A549 (cell line): ENCODE results near the gene AEBP1. TPM values are rescaled to one million over a fixed set of nuclear protein-coding genes. Genes with fewer than 3 reads are reported as not detected.

Experiments used
- ATAC-seq, 2 experiments: fragments of 200-7000 bp in 1 of 2; fragments of >200 bp in 1 of 2; cut with Nextera tagmentation in 1 of 2; cut with Tn5 transposase in 1 of 2; 3 replicates each; pipeline versions ENCODE4 v1.8.0 to v1.9.1; 2018 to 2020; ENCODE audit warnings: mild to moderate bottlenecking in 1 of 2, moderate library complexity in 1 of 2
- CTCF ChIA-PET: fragments of 300-600 bp; sonication (Branson Sonifier 250); formaldehyde crosslinking; extraction: SDS; loops from one replicate; lab custom pipeline; 2021; ENCODE audit warnings: antibody characterized with exemption, inconsistent platforms; lab: Yijun Ruan, JAX
- POLR2A ChIA-PET: fragments of 350-600 bp; formaldehyde crosslinking; extraction: SDS; loops from one replicate; lab custom pipeline; 2021; ENCODE audit warnings: antibody characterized with exemption, inconsistent platforms; lab: Yijun Ruan, JAX
- DNase-seq, 2 experiments: peaks; one replicate each; pipeline versions ENCODE4 v3.0.0 to v3.0.0-alpha.2; 2011 to 2016; ENCODE audit warnings: low read depth in 1 of 2, low spot score in 1 of 2
- FAIRE-seq: peaks from 2 replicates; lab custom pipeline; 2011; peaks lifted over from hg19 to GRCh38; lab: Jason Lieb, UNC
- H3K27ac ChIP-seq, 2 experiments: fragments of >200 bp; sonication (Bioruptor Twin); formaldehyde crosslinking; 3 replicates each; pipeline ENCODE4 v1.5.1; 2016 to 2017
- H3K4me1 ChIP-seq: fragments of >200 bp; sonication (Bioruptor Twin); formaldehyde crosslinking; 3 replicates; pipeline ENCODE4 v1.6.1; 2016
- H3K4me2 ChIP-seq: fragments of >200 bp; sonication (Bioruptor Twin); formaldehyde crosslinking; 3 replicates; pipeline ENCODE4 v1.6.1; 2016
- H3K4me3 ChIP-seq: fragments of >200 bp; sonication (Bioruptor Twin); formaldehyde crosslinking; 3 replicates; pipeline ENCODE4 v1.5.1; 2016
- H3K9me3 ChIP-seq: fragments of >200 bp; sonication (Bioruptor Twin); formaldehyde crosslinking; 3 replicates; pipeline ENCODE4 v1.6.1; 2016
- BCL3 ChIP-seq: fragments of >200 bp; sonication (Bioruptor Twin); formaldehyde crosslinking; IDR thresholded peaks from 3 replicates; pipeline ENCODE4 v1.6.1; 2016
- CBX2 ChIP-seq: fragments of 200-600 bp; sonication (generic); IDR thresholded peaks from 2 replicates; pipeline ENCODE4 v1.6.1; 2016; ENCODE audit warnings: low read depth, mild to moderate bottlenecking, borderline replicate concordance
- CEBPB ChIP-seq, 2 experiments: fragments of >200 bp in 1 of 2; sonication (Bioruptor Twin) in 1 of 2; formaldehyde crosslinking in 1 of 2; IDR thresholded peaks; 2 replicates each; pipeline ENCODE4 v1.6.1; 2012 to 2016
- GATA3 ChIP-seq: IDR thresholded peaks from 2 replicates; pipeline ENCODE4 v1.6.1; 2012; ENCODE audit warnings: borderline replicate concordance
- HES2 ChIP-seq: fragments of >200 bp; sonication (Bioruptor Twin); formaldehyde crosslinking; IDR thresholded peaks from 2 replicates; pipeline ENCODE4 v1.6.1; 2016
- HEYL ChIP-seq: fragments of 250-450 bp; sonication (Bioruptor Pico); IDR thresholded peaks from 2 replicates; pipeline ENCODE4 v1.8.0; 2021; ENCODE audit warnings: mild to moderate bottlenecking, moderate library complexity
- HMGXB4 ChIP-seq: fragments of 250-450 bp; sonication (Bioruptor Pico); IDR thresholded peaks from 2 replicates; pipeline ENCODE4 v1.5.0; 2021; ENCODE audit warnings: mild to moderate bottlenecking, moderate library complexity, borderline replicate concordance
- HOXA7 ChIP-seq: fragments of 250-450 bp; sonication (Bioruptor Pico); IDR thresholded peaks from 2 replicates; pipeline ENCODE4 v1.5.0; 2020; ENCODE audit warnings: mild to moderate bottlenecking, moderate library complexity
- JUN ChIP-seq, 2 experiments: fragments of >200 bp; sonication (Bioruptor Twin); formaldehyde crosslinking; IDR thresholded peaks; 2 replicates in 1 of 2; 3 replicates in 1 of 2; pipeline ENCODE4 v1.6.1; 2016 to 2017
- KDM5A ChIP-seq: fragments of 200-600 bp; sonication (generic); IDR thresholded peaks from 2 replicates; pipeline ENCODE4 v1.6.1; 2016; ENCODE audit warnings: antibody characterized with exemption, mild to moderate bottlenecking
- MAZ ChIP-seq: fragments of 150-350 bp; IDR thresholded peaks from 2 replicates; pipeline ENCODE4 v1.6.1; 2014; ENCODE audit warnings: antibody characterized with exemption, low read depth, low read length, borderline replicate concordance
- MYC ChIP-seq: IDR thresholded peaks from 2 replicates; pipeline ENCODE4 v1.6.1; 2012; ENCODE audit warnings: mild to moderate bottlenecking, inconsistent platforms, low read length, improper control_type of control experiment, borderline replicate concordance
- POLR2AphosphoS2 ChIP-seq: conservative IDR thresholded peaks from 2 replicates; pipeline ENCODE4 v1.6.1; 2012; ENCODE audit warnings: low read length, improper control_type of control experiment, inconsistent platforms
- RAD21 ChIP-seq, 2 experiments: fragments of >200 bp in 1 of 2; sonication (Bioruptor Twin) in 1 of 2; formaldehyde crosslinking in 1 of 2; IDR thresholded peaks in 1 of 2; conservative IDR thresholded peaks in 1 of 2; 2 replicates in 1 of 2; 3 replicates in 1 of 2; pipeline ENCODE4 v1.6.1; 2012 to 2018; ENCODE audit warnings: inconsistent platforms in 1 of 2
- RCOR1 ChIP-seq: fragments of 150-350 bp; IDR thresholded peaks from 2 replicates; pipeline ENCODE4 v1.6.1; 2014; ENCODE audit warnings: antibody characterized with exemption, low read length, low read depth
- SREBF2 ChIP-seq: fragments of 450-650 bp; IDR thresholded peaks from 2 replicates; pipeline ENCODE4 v1.6.1; 2014; ENCODE audit warnings: mild to moderate bottlenecking, moderate library complexity
- ZC3H11A ChIP-seq: fragments of 450-650 bp; IDR thresholded peaks from 2 replicates; pipeline ENCODE4 v1.6.1; 2014; ENCODE audit warnings: antibody characterized with exemption, mild to moderate bottlenecking
- ZFP36 ChIP-seq: fragments of 450-650 bp; IDR thresholded peaks from 2 replicates; pipeline ENCODE4 v1.6.1; 2014; ENCODE audit warnings: borderline replicate concordance; ENCODE audit not compliant: partially characterized antibody
- ZSCAN20 ChIP-seq: fragments of 250-450 bp; sonication (Bioruptor Pico); IDR thresholded peaks from 2 replicates; pipeline ENCODE4 v1.8.0; 2022; ENCODE audit warnings: mild to moderate bottlenecking, moderate library complexity
- WGBS: methylation state at CpG from one replicate; pipeline ENCODE4 v1.1.6; 2017; ENCODE audit errors: missing lambda C conversion rate; 5-methylcytosine and 5-hydroxymethylcytosine counted together
- polyA plus RNA-seq, 4 experiments: library from polyadenylated mRNA; depleted of rRNA in 3 of 4; stranded (reverse); fragments of >200 nt; fragmentation: RNase III in 1 of 4; extraction: RNeasy Plus Mini Kit Qiagen cat#74134 plus additional on column Dnase treatment in 1 of 4; gene quantifications; 2 replicates in 3 of 4; 3 replicates in 1 of 4; pipeline ENCODE4 v1.2.3, GENCODE V29; 2011 to 2017

AEBP1 gene
- polyA plus RNA-seq, 2 of the 4 experiments (the other 2 are of a cell fraction): not detected

GRCh38 chr7:44061645-44062179, 42.4 kb upstream of the AEBP1 start:
- Histone ChIP-seq H3K4me1 (no peaks in the 10 kb centered on the region), H3K9me3 (no peaks in the 10 kb centered on the region), H3K27ac (no peak overlapping the region)
- no peak for TF ChIP-seq KDM5A
- TF ChIP-seq, all 56 proteins: peak for 0
- POLR2A ChIA-PET: interaction anchor here (3.1 kb wide), 1 partner anchor 17 kb away, joined by 12 read pairs; the partner anchor contains the start of gene DBNL
- Histone ChIP-seq H3K4me2 (no peak overlapping the region), H3K4me3 (no peak overlapping the region)
- DNase-seq (no peak), FAIRE-seq (no peak), ATAC-seq (no peak)
- 85% methylated on average over 6 of the region's 8 CpGs for WGBS
- CTCF ChIA-PET: interaction anchor here (1.1 to 1.3 kb wide), 2 partner anchors 10 to 134 kb away, joined by 3 read pairs; no protein-coding TSS in a partner anchor

GRCh38 chr7:44062180-44062902, 41.8 kb upstream of the AEBP1 start:
- TF ChIP-seq MYC: no peak
- Histone ChIP-seq H3K9me3 (no peaks in the 10 kb centered on the region), H3K27ac (no peak overlapping the region), H3K4me1 (no peaks in the 10 kb centered on the region), H3K4me3 (no peak overlapping the region), H3K4me2 (no peak overlapping the region)
- FAIRE-seq (no peak), ATAC-seq (no peak), DNase-seq (no peak)
- POLR2A ChIA-PET: interaction anchor here (3.1 kb wide), 1 partner anchor 17 kb away, joined by 12 read pairs; the partner anchor contains the start of gene DBNL
- WGBS: 96% methylated on average over 7 of the region's 11 CpGs
- CTCF ChIA-PET: interaction anchor here (0.7 to 1.3 kb wide), 3 partner anchors 11 to 134 kb away, joined by 3 read pairs; no protein-coding TSS in a partner anchor

- CTCF ChIA-PET: interaction anchor here (0.7 kb wide), 1 partner anchor 11 kb away, joined by 3 read pairs; no protein-coding TSS in a partner anchor
- WGBS: 85% methylated on average over 3 of the region's 3 CpGs
- POLR2A ChIA-PET: interaction anchor here (3.1 kb wide), 1 partner anchor 18 kb away, joined by 12 read pairs; the partner anchor contains the start of gene DBNL
- no peak for ATAC-seq
- Histone ChIP-seq H3K9me3 (no peaks in the 10 kb centered on the region), H3K4me1 (no peaks in the 10 kb centered on the region), H3K4me3 (no peak overlapping the region), H3K4me2 (no peak overlapping the region), H3K27ac (no peak overlapping the region)
- FAIRE-seq: no peak
- no peak for DNase-seq
- TF ChIP-seq HES2: no peak
- no peak for TF ChIP-seq MAZ
- TF ChIP-seq MYC: no peak
- no peak for TF ChIP-seq ZFP36
- TF ChIP-seq RCOR1: no peak
- TF ChIP-seq ZC3H11A: no peak
- no peak for TF ChIP-seq SREBF2
- TF ChIP-seq ZSCAN20: no peak
- TF ChIP-seq HEYL (CRISPR knock-in tag): no peak
- TF ChIP-seq JUN (IDR thresholded peaks at IDR 0.05): no peak
- TF ChIP-seq GATA3: no peak
- no peak for TF ChIP-seq RAD21 (conservative IDR thresholded peaks at IDR 0.05 in 1 of 2, IDR thresholded peaks at IDR 0.05 in 1 of 2)
- no peak for TF ChIP-seq HOXA7 (CRISPR knock-in tag)
- TF ChIP-seq POLR2AphosphoS2: no peak
- TF ChIP-seq CBX2: no peak
- no peak for TF ChIP-seq BCL3
- TF ChIP-seq HMGXB4 (CRISPR knock-in tag): no peak
- TF ChIP-seq CEBPB (IDR thresholded peaks at IDR 0.05): no peak
Measured at GRCh38 chr7:44062903-44063295, 41.2 kb upstream of the AEBP1 start.
